PC-9 (cell line): ENCODE results near the gene CARS1.

Experiments used
- EZH2 ChIP-seq: fragments of 200-600 bp; sonication (generic); IDR thresholded peaks from 2 replicates; pipeline ENCODE4 v1.8.0; 2017; ENCODE audit warnings: antibody characterized with exemption, low read depth
- TF ChIP-seq, protein P1 (sequence below): fragments of 200-600 bp; sonication (generic); conservative IDR thresholded peaks from 2 replicates; pipeline ENCODE4 v1.6.1; 2017; ENCODE audit warnings: mixed run types, antibody characterized with exemption, mild to moderate bottlenecking, moderate library complexity

DNA sequence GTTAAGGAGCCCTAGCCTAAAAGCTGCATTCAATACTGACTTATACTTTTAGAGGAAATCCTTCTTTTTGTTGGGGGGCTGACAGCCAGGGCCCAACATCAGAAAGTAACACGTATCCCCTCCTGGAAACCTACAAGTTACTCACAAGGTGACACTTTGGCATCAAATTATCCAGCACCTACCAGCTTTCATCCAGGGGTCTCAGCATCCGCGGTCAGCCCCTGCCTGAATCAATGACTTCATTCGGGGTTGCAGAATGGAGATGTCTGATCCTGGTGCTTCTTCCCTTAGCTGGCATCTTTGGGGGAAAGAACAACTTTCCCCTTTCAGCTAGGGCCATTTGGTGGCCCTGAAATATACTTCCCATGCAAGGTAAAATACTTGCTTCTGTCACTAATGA, 59.8 kb downstream of the CARS1 start:
- TF ChIP-seq, protein P1, sequence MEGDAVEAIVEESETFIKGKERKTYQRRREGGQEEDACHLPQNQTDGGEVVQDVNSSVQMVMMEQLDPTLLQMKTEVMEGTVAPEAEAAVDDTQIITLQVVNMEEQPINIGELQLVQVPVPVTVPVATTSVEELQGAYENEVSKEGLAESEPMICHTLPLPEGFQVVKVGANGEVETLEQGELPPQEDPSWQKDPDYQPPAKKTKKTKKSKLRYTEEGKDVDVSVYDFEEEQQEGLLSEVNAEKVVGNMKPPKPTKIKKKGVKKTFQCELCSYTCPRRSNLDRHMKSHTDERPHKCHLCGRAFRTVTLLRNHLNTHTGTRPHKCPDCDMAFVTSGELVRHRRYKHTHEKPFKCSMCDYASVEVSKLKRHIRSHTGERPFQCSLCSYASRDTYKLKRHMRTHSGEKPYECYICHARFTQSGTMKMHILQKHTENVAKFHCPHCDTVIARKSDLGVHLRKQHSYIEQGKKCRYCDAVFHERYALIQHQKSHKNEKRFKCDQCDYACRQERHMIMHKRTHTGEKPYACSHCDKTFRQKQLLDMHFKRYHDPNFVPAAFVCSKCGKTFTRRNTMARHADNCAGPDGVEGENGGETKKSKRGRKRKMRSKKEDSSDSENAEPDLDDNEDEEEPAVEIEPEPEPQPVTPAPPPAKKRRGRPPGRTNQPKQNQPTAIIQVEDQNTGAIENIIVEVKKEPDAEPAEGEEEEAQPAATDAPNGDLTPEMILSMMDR: no peak
- TF ChIP-seq EZH2: no peak
